DND-41 (cell line): ENCODE data around the gene PLEKHA8.
A peak's percentile ranks its signal among the peaks of the same experiment; 100 is the strongest.

Source experiments
- ATAC-seq: fragments of 200-7000 bp; cut with Tn5 transposase; 3 replicates; pipeline ENCODE4 v1.9.1; 2021; ENCODE audit warnings: low read depth; ENCODE audit not compliant: insufficient read depth
- DNase-seq: peaks from one replicate; pipeline ENCODE4 v3.0.0-alpha.2; 2020
- H2AFZ ChIP-seq: 2 replicates; pipeline ENCODE4 v1.6.0; 2012; ENCODE audit warnings: low read depth, low read length
- H3K27ac ChIP-seq: 2 replicates; pipeline ENCODE4 v1.5.1; 2012; ENCODE audit warnings: low read length, inconsistent platforms
- H3K27me3 ChIP-seq: fragments of 200-600 bp; sonication (generic); 2 replicates; pipeline ENCODE4 v1.6.0; 2012; ENCODE audit warnings: low read length, mild to moderate bottlenecking, inconsistent platforms; ENCODE audit not compliant: insufficient read depth, poor library complexity
- H3K36me3 ChIP-seq: 2 replicates; pipeline ENCODE4 v1.5.1; 2012; ENCODE audit warnings: low read length, inconsistent platforms; ENCODE audit not compliant: insufficient read depth
- H3K4me1 ChIP-seq: 2 replicates; pipeline ENCODE4 v1.5.1; 2012; ENCODE audit warnings: mild to moderate bottlenecking, low read length; ENCODE audit not compliant: insufficient read depth
- H3K4me2 ChIP-seq: 2 replicates; pipeline ENCODE4 v1.6.0; 2012; ENCODE audit warnings: mild to moderate bottlenecking, moderate library complexity, low read length, inconsistent platforms; ENCODE audit not compliant: insufficient read depth
- H3K4me3 ChIP-seq, 2 experiments: fragments of 200-600 bp in 1 of 2; shearing (Covaris generic) in 1 of 2; 2 replicates each; pipeline ENCODE4 v1.5.1; 2012 to 2016; ENCODE audit warnings: inconsistent platforms in 2 of 2, low read length in 2 of 2, mild to moderate bottlenecking in 2 of 2, low read depth in 1 of 2, moderate library complexity in 1 of 2
- H3K79me2 ChIP-seq: 2 replicates; pipeline ENCODE4 v1.6.0; 2012; ENCODE audit warnings: low read length, inconsistent platforms; ENCODE audit not compliant: insufficient read depth
- H3K9ac ChIP-seq: 2 replicates; pipeline ENCODE4 v1.6.0; 2012; ENCODE audit warnings: low read depth, mild to moderate bottlenecking, inconsistent platforms, low read length, moderate library complexity
- H3K9me3 ChIP-seq: 2 replicates; pipeline ENCODE4 v1.5.1; 2012; ENCODE audit warnings: low read length, moderate library complexity, mild to moderate bottlenecking, inconsistent platforms; ENCODE audit not compliant: insufficient read depth, severe bottlenecking
- H4K20me1 ChIP-seq: 2 replicates; pipeline ENCODE4 v1.6.0; 2012; ENCODE audit warnings: low read length; ENCODE audit not compliant: insufficient read depth
- EZH2 ChIP-seq: IDR thresholded peaks from 3 replicates; pipeline ENCODE4 v1.6.1; 2012; ENCODE audit warnings: borderline replicate concordance, low read depth, mild to moderate bottlenecking, moderate library complexity, low read length, inconsistent platforms; ENCODE audit not compliant: severe bottlenecking
- TF ChIP-seq, protein P1 (sequence below): IDR thresholded peaks from 2 replicates; pipeline ENCODE4 v1.5.1; 2012; ENCODE audit warnings: borderline replicate concordance, low read length, moderate library complexity, mild to moderate bottlenecking; ENCODE audit not compliant: poor library complexity, severe bottlenecking; ENCODE audit errors: extremely low read depth

PLEKHA8 gene

DNA sequence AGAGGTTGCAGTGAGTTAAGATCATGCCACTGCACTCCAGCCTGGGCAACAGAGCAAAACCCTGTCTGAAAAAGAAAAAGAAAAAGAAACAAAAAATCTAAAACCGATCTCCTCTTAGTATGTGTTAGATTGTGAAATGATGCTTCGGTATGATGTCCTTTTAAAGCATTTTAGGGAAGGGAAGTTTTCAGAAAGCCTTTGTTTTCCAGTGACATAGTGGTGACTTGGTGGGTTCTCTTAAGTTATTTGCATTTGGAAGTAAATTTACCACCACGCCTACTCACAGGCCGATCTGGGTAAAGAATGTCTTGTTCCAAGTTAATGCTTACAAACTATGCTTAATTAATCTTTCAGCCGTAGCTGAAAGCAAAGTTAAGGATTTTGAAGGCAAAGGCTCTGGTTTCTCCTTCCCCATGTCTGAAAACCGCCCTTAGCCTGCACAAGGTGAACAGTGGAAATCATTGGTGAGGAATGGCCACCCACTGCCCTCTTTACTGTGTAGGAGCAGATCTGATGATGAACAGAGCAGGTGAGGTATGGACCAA, 117.3 kb downstream of the PLEKHA8 start:
- Histone ChIP-seq H3K9me3 (no peaks in the 10 kb centered on the region), H3K9ac (no peak overlapping the region), H3K4me1 (no peaks in the 10 kb centered on the region), H4K20me1 (no peaks in the 10 kb centered on the region), H3K4me3 (no peak overlapping the region), H3K4me2 (no peak overlapping the region), H3K36me3 (no peaks in the 10 kb centered on the region), H3K27ac (no peak overlapping the region), H3K79me2 (no peaks in the 10 kb centered on the region), H2AFZ (no peak overlapping the region), H3K27me3 (no peaks in the 10 kb centered on the region)
- no peak for TF ChIP-seq EZH2
- TF ChIP-seq, protein P1, sequence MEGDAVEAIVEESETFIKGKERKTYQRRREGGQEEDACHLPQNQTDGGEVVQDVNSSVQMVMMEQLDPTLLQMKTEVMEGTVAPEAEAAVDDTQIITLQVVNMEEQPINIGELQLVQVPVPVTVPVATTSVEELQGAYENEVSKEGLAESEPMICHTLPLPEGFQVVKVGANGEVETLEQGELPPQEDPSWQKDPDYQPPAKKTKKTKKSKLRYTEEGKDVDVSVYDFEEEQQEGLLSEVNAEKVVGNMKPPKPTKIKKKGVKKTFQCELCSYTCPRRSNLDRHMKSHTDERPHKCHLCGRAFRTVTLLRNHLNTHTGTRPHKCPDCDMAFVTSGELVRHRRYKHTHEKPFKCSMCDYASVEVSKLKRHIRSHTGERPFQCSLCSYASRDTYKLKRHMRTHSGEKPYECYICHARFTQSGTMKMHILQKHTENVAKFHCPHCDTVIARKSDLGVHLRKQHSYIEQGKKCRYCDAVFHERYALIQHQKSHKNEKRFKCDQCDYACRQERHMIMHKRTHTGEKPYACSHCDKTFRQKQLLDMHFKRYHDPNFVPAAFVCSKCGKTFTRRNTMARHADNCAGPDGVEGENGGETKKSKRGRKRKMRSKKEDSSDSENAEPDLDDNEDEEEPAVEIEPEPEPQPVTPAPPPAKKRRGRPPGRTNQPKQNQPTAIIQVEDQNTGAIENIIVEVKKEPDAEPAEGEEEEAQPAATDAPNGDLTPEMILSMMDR = no peak
- DNase-seq = no peak
- ATAC-seq = no peak

GRCh38 chr7:30146127-30146612, 118.0 kb downstream of the PLEKHA8 start:
- H3K4me2 ChIP-seq = no peak overlapping the region
- no peak overlapping the region for H3K9ac ChIP-seq
- H3K79me2 ChIP-seq = no peaks in the 10 kb centered on the region
- no peaks in the 10 kb centered on the region for H3K36me3 ChIP-seq
- DNase-seq (no peak), ATAC-seq (peak; percentile 12; the same call in 1 of the 3 replicates)
- TF ChIP-seq, protein P1 = no peak
- TF ChIP-seq EZH2 = no peak
- H3K4me3 ChIP-seq = no peak overlapping the region
- no peaks in the 10 kb centered on the region for H3K27me3 ChIP-seq
- no peaks in the 10 kb centered on the region for H4K20me1 ChIP-seq
- H2AFZ ChIP-seq = no peak overlapping the region
- no peak overlapping the region for H3K27ac ChIP-seq
- no peaks in the 10 kb centered on the region for H3K9me3 ChIP-seq
- H3K4me1 ChIP-seq = no peaks in the 10 kb centered on the region

DNA sequence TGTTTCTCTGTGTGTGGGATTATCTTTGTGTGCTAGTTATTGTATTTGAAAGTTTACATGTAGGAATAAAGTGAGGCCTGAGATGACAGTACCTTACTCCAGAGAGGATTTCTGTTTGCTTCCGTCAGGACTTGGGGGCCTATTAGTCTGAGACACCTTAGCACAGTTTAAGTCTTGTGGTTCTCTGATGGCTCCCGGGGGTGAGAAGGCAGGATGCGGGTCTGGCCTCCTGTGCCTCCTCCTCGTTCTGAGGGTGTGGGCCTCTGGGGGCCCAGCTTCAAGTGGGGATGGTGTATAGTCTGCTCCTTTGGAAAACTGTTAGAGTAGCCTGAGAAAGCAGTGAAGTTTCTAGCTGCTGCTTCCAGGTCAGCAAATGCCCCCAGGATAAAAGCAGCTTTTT, 119.0 kb downstream of the PLEKHA8 start:
- no peak overlapping the region for H3K27ac ChIP-seq
- H3K4me1 ChIP-seq = no peaks in the 10 kb centered on the region

More for the DNA sequence above, 119.0 kb downstream of the PLEKHA8 start:
- Histone ChIP-seq H3K36me3 (no peaks in the 10 kb centered on the region), H4K20me1 (no peaks in the 10 kb centered on the region), H3K9me3 (no peaks in the 10 kb centered on the region), H3K27me3 (no peaks in the 10 kb centered on the region), H3K9ac (no peak overlapping the region), H3K4me2 (no peak overlapping the region), H3K79me2 (no peaks in the 10 kb centered on the region), H2AFZ (no peak overlapping the region), H3K4me3 (no peak overlapping the region)
- ATAC-seq = peak; percentile 75; the same call in 2 of the 3 replicates
- TF ChIP-seq, protein P1 = no peak
- no peak for TF ChIP-seq EZH2
- no peak for DNase-seq
